Measurements from ENCODE around the gene DENND5A.

- TF ChIP-seq, protein P1, sequence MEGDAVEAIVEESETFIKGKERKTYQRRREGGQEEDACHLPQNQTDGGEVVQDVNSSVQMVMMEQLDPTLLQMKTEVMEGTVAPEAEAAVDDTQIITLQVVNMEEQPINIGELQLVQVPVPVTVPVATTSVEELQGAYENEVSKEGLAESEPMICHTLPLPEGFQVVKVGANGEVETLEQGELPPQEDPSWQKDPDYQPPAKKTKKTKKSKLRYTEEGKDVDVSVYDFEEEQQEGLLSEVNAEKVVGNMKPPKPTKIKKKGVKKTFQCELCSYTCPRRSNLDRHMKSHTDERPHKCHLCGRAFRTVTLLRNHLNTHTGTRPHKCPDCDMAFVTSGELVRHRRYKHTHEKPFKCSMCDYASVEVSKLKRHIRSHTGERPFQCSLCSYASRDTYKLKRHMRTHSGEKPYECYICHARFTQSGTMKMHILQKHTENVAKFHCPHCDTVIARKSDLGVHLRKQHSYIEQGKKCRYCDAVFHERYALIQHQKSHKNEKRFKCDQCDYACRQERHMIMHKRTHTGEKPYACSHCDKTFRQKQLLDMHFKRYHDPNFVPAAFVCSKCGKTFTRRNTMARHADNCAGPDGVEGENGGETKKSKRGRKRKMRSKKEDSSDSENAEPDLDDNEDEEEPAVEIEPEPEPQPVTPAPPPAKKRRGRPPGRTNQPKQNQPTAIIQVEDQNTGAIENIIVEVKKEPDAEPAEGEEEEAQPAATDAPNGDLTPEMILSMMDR (IDR thresholded peaks at IDR 0.05), result no peak
- TF ChIP-seq POLR2A (IDR thresholded peaks at IDR 0.05), result no peak
Measured at GRCh38 chr11:9273376-9274336, 8.5 kb upstream of the DENND5A start.

Data from esophagus squamous epithelium (tissue), 4 donors.